ENCODE measurements around the gene PRKN. TPM values are rescaled to one million over a fixed set of nuclear protein-coding genes. Genes with fewer than 3 reads are reported as not detected.

The PRKN gene
- total and polyA plus RNA-seq, 2 donors (not counting 3 experiments of a cell fraction or from before 2014, with no cell fraction given): 0.06 TPM; not detected in 1

- no TSS peak for BruUV-seq (replicated peaks)
Observed at GRCh38 chr6:161798844-161799394, 928.6 kb downstream of the PRKN start.

More at GRCh38 chr6:161798844-161799394, 928.6 kb downstream of the PRKN start:
- TF ChIP-seq JUN (IDR thresholded peaks at IDR 0.05; ENCODE audit: borderline replicate concordance, insufficient read depth, insufficient read length, low read depth) (no peak), GATA2 (IDR thresholded peaks at IDR 0.05; ENCODE audit: insufficient read depth, insufficient read length, low read depth, low read length) (no peak), POLR2AphosphoS5 (IDR thresholded peaks at IDR 0.05; ENCODE audit: insufficient read depth, low read depth, low read length) (no peak), MYC (IDR thresholded peaks at IDR 0.05; ENCODE audit: low read depth, low read length) (no peak), FOS (IDR thresholded peaks at IDR 0.05; ENCODE audit: borderline replicate concordance, insufficient read depth, low read length) (no peak), CTCF (IDR thresholded peaks at IDR 0.05; ENCODE audit: extremely low read depth in 1 of 2, insufficient read depth in 1 of 2, low read depth in 1 of 2, low read length in 2 of 2) (no peak), POLR2A (IDR thresholded peaks at IDR 0.05; ENCODE audit: low read depth, low read length) (no peak), EZH2 (IDR thresholded peaks at IDR 0.05; ENCODE audit: borderline replicate concordance, low read depth, low read length, severe bottlenecking) (no peak), MAX (IDR thresholded peaks at IDR 0.05; ENCODE audit: insufficient read depth, insufficient read length) (no peak)
- Histone ChIP-seq H3K4me2 (ENCODE audit: insufficient read depth, low read length) (no peak overlapping the region), H3K4me3 (replicated peaks in 1 of 3; ENCODE audit: insufficient read depth in 1 of 3, low read depth in 1 of 3, low read length in 3 of 3) (no peak overlapping the region), H3K36me3 (ENCODE audit: control insufficient read depth in 2 of 2, extremely low read depth in 1 of 2, insufficient read depth in 2 of 2, low read length in 2 of 2) (no peaks in the 10 kb centered on the region), H3K27me3 (ENCODE audit: control insufficient read depth in 2 of 2, insufficient read depth in 2 of 2, low read length in 2 of 2) (no peaks in the 10 kb centered on the region), H3K27ac (ENCODE audit: insufficient read depth, low read depth, low read length) (no peak overlapping the region), H3K9ac (replicated peaks; ENCODE audit: extremely low read depth, insufficient read depth, low read length) (no peak overlapping the region), H3K4me1 (ENCODE audit: control insufficient read depth, extremely low read depth, insufficient read depth, low read length) (no peaks in the 10 kb centered on the region), H3K9me3 (replicated peaks; ENCODE audit: control insufficient read depth, insufficient read depth, low read length) (no peaks in the 10 kb centered on the region), H3K9me1 (replicated peaks; ENCODE audit: control insufficient read depth, extremely low read depth, insufficient read depth, low read length) (no peaks in the 10 kb centered on the region), H2AFZ (ENCODE audit: low read depth, low read length) (no peak overlapping the region), H3K79me2 (ENCODE audit: control insufficient read depth, insufficient read depth, low read length) (no peaks in the 10 kb centered on the region), H4K20me1 (replicated peaks; ENCODE audit: control insufficient read depth, extremely low read depth, insufficient read depth, low read length) (no peaks in the 10 kb centered on the region)
- intact Hi-C loops (cut with micrococcal nuclease) (no loop called here), dilution Hi-C loops (cut with MboI; ENCODE audit: extremely low pct_ligation_motif_present, low sequenced_read_pairs) (no loop called here)
- ChIA-PET POLR2A (no interaction called here), CTCF (no interaction called here)
- DNase-seq (ENCODE audit: low read depth, low spot score): no peak
- FAIRE-seq: no peak

Data from endothelial cell of umbilical vein (primary cell).